ENCODE data around the gene MEGF6.

DNA sequence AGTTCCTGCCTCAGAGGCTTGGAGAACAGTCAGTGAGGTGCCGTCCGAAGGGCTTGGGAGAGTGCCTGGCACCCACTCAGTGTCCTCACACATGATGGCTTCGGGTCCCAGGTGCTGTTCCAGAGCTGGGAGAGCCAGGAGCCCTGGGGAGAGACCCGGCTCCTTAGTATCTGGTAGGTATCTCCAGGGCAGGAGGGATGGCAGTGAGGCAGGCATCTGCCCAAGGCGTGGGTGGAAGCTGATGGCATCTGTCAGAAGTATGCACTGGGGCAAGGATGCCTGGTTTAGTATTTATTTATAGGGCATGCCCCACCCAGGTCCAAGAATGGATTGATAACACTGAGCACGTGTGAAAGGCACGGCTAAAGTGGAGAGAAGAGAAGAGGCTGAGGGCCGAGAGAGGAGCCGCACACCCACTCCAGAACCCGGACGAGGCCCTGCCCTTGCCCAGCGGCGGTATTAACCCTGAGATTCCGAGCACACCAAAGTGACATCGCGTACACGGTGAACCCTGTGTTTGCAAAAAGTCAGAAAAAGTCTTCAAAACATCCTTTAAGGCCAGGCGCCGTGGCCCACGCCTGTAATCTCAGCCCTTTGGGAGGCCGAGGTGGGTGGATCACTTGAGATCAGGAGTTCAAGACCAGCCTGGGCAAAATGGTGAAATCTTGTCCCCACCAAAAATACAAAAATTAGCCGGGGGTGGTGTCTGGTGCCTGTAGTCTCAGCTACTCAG, 43.4 kb upstream of the MEGF6 start:
- no peak for TF ChIP-seq POLR2A (IDR thresholded peaks at IDR 0.05)
- TF ChIP-seq, protein P1, sequence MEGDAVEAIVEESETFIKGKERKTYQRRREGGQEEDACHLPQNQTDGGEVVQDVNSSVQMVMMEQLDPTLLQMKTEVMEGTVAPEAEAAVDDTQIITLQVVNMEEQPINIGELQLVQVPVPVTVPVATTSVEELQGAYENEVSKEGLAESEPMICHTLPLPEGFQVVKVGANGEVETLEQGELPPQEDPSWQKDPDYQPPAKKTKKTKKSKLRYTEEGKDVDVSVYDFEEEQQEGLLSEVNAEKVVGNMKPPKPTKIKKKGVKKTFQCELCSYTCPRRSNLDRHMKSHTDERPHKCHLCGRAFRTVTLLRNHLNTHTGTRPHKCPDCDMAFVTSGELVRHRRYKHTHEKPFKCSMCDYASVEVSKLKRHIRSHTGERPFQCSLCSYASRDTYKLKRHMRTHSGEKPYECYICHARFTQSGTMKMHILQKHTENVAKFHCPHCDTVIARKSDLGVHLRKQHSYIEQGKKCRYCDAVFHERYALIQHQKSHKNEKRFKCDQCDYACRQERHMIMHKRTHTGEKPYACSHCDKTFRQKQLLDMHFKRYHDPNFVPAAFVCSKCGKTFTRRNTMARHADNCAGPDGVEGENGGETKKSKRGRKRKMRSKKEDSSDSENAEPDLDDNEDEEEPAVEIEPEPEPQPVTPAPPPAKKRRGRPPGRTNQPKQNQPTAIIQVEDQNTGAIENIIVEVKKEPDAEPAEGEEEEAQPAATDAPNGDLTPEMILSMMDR (IDR thresholded peaks at IDR 0.05) = no peak

Data from right lobe of liver (tissue), 4 donors.